GM19438 (cell line): ENCODE results near the gene FAM120A.

Experiments used
- ATAC-seq: cut with Tn5 transposase; IDR thresholded peaks from one replicate; pipeline ENCODE4 v1.9.1; 2021; ENCODE audit warnings: low read depth; ENCODE audit not compliant: unreplicated experiment

Gene FAM120A

GRCh38 chr9:93470391-93470790 is 18.9 kb downstream of the FAM120A start:
- ATAC-seq, result no peak

GRCh38 chr9:93471124-93471523 is 19.6 kb downstream of the FAM120A start:
- ATAC-seq, result no peak

GRCh38 chr9:93473411-93473810 is 21.9 kb downstream of the FAM120A start:
- no peak for ATAC-seq

- ATAC-seq, result no peak
Measured at GRCh38 chr9:93475108-93475507, 23.6 kb downstream of the FAM120A start.

- ATAC-seq, result no peak
Measured at GRCh38 chr9:93475856-93476255, 24.4 kb downstream of the FAM120A start.

GRCh38 chr9:93476924-93477323 is 25.4 kb downstream of the FAM120A start:
- no peak for ATAC-seq

- ATAC-seq, result no peak
Measured at GRCh38 chr9:93477397-93477796, 25.9 kb downstream of the FAM120A start.

GRCh38 chr9:93479726-93480125 is 28.2 kb downstream of the FAM120A start:
- ATAC-seq, result no peak

- ATAC-seq, result no peak
Measured at GRCh38 chr9:93480262-93480661, 28.8 kb downstream of the FAM120A start.

- ATAC-seq, result no peak
Measured at GRCh38 chr9:93480728-93481324, 29.3 kb downstream of the FAM120A start.

- ATAC-seq, result no peak
Measured at GRCh38 chr9:93483497-93483896, 32.0 kb downstream of the FAM120A start.

- ATAC-seq, result no peak
Measured at GRCh38 chr9:93486268-93486667, 34.8 kb downstream of the FAM120A start.

- ATAC-seq, result no peak
Measured at GRCh38 chr9:93488244-93488643, 36.8 kb downstream of the FAM120A start.

- no peak for ATAC-seq
Measured at GRCh38 chr9:93491593-93492232, 40.2 kb downstream of the FAM120A start.

- ATAC-seq, result no peak
Measured at GRCh38 chr9:93492327-93492726, 40.8 kb downstream of the FAM120A start.

GRCh38 chr9:93493949-93494348 is 42.5 kb downstream of the FAM120A start:
- ATAC-seq, result no peak

GRCh38 chr9:93496285-93496684 is 44.8 kb downstream of the FAM120A start:
- no peak for ATAC-seq

GRCh38 chr9:93500571-93501298 is 49.2 kb downstream of the FAM120A start:
- no peak for ATAC-seq

- ATAC-seq, result no peak
Measured at GRCh38 chr9:93501406-93501805, 49.9 kb downstream of the FAM120A start.

- ATAC-seq, result no peak
Measured at GRCh38 chr9:93503381-93503780, 51.9 kb downstream of the FAM120A start.

- ATAC-seq, result no peak
Measured at GRCh38 chr9:93505541-93506132, 54.2 kb downstream of the FAM120A start.
